Large intestine (tissue), 3 donors: ENCODE results near the gene PDE6C. TPM values are rescaled to one million over a fixed set of nuclear protein-coding genes. Genes with fewer than 3 reads are reported as not detected.

Source experiments
- DNase-seq, 2 donors: peaks; one replicate each; pipeline versions ENCODE4 v3.0.0 to v3.0.0-alpha.2; 2013
- H3K27ac ChIP-seq: one replicate; pipeline ENCODE4 v1.5.1; 2013; ENCODE audit warnings: low read length
- H3K27me3 ChIP-seq: 2 replicates; pipeline ENCODE4 v1.6.1; 2013; ENCODE audit warnings: low read length; ENCODE audit not compliant: control insufficient read depth, insufficient read depth
- H3K36me3 ChIP-seq: 2 replicates; pipeline ENCODE4 v1.6.1; 2013; ENCODE audit warnings: low read length; ENCODE audit not compliant: control insufficient read depth, insufficient read depth
- H3K4me1 ChIP-seq: one replicate; pipeline ENCODE4 v1.6.1; 2013; ENCODE audit warnings: low read length; ENCODE audit not compliant: control insufficient read depth, insufficient read depth
- H3K4me3 ChIP-seq: one replicate; pipeline ENCODE4 v1.5.1; 2013; ENCODE audit warnings: low read length
- H3K9me3 ChIP-seq: one replicate; pipeline ENCODE4 v1.6.1; 2013; ENCODE audit warnings: mild to moderate bottlenecking, low read depth, low read length, moderate library complexity; ENCODE audit not compliant: control insufficient read depth
- WGBS: methylation state at CpG from one replicate; pipeline ENCODE4 v1.1.5; 2013; ENCODE audit warnings: low lambda C conversion rate; ENCODE audit not compliant: insufficient coverage; 5-methylcytosine and 5-hydroxymethylcytosine counted together
- polyA plus RNA-seq: library from polyadenylated mRNA; unstranded; fragments of 120-200 nt; gene quantifications from one replicate; pipeline ENCODE4 v1.2.1, GENCODE V29; 2013

Gene PDE6C
- polyA plus RNA-seq, 1 donor, result 0.55 TPM

- H3K4me3 ChIP-seq, result no peak overlapping the region
- no CpG with 5 or more reads among the region's 3 CpGs for WGBS
- H3K4me1 ChIP-seq, result peaks cover 3% of the 10 kb centered on the region
- no peaks in the 10 kb centered on the region for H3K36me3 ChIP-seq
- H3K27me3 ChIP-seq, result no peaks in the 10 kb centered on the region
- H3K9me3 ChIP-seq, result no peaks in the 10 kb centered on the region
- no peak overlapping the region for H3K27ac ChIP-seq
- DNase-seq, result no peak
Measured at GRCh38 chr10:93577565-93577964, 34.8 kb upstream of the PDE6C start.

GRCh38 chr10:93579089-93579488 lies 33.2 kb upstream of the PDE6C start:
- WGBS, result no CpG with 5 or more reads among the region's 7 CpGs
- peaks cover 3% of the 10 kb centered on the region for H3K4me1 ChIP-seq
- DNase-seq, result peak in 1 of 2 donors; percentile 37
- H3K4me3 ChIP-seq, result no peak overlapping the region
- no peaks in the 10 kb centered on the region for H3K9me3 ChIP-seq
- H3K36me3 ChIP-seq, result no peaks in the 10 kb centered on the region
- H3K27me3 ChIP-seq, result no peaks in the 10 kb centered on the region
- H3K27ac ChIP-seq, result no peak overlapping the region

GRCh38 chr10:93579985-93580711 lies 32.2 kb upstream of the PDE6C start:
- Histone ChIP-seq H3K27ac (no peak overlapping the region), H3K36me3 (no peaks in the 10 kb centered on the region), H3K4me1 (peaks cover 3% of the 10 kb centered on the region), H3K4me3 (no peak overlapping the region), H3K27me3 (no peaks in the 10 kb centered on the region), H3K9me3 (no peaks in the 10 kb centered on the region)
- no CpG with 5 or more reads among the region's 3 CpGs for whole genome bisulfite sequencing
- DNase-seq, result no peak

GRCh38 chr10:93580828-93581227 lies 31.5 kb upstream of the PDE6C start:
- Histone ChIP-seq H3K36me3 (no peaks in the 10 kb centered on the region), H3K4me3 (no peak overlapping the region), H3K27ac (no peak overlapping the region), H3K27me3 (no peaks in the 10 kb centered on the region), H3K4me1 (peaks cover 3% of the 10 kb centered on the region), H3K9me3 (no peaks in the 10 kb centered on the region)
- DNase-seq, result peak in 1 of 2 donors; percentile 28
- WGBS, result no CpG with 5 or more reads among the region's 6 CpGs

GRCh38 chr10:93584445-93584844 lies 27.9 kb upstream of the PDE6C start:
- H3K36me3 ChIP-seq, result no peaks in the 10 kb centered on the region
- no CpG with 5 or more reads among the region's 7 CpGs for WGBS
- no peak overlapping the region for H3K4me3 ChIP-seq
- no peak for DNase-seq
- no peaks in the 10 kb centered on the region for H3K27me3 ChIP-seq
- no peaks in the 10 kb centered on the region for H3K9me3 ChIP-seq
- no peak overlapping the region for H3K27ac ChIP-seq
- H3K4me1 ChIP-seq, result no peaks in the 10 kb centered on the region

- Histone ChIP-seq H3K27ac (no peak overlapping the region), H3K4me1 (peaks cover 16% of the 10 kb centered on the region), H3K27me3 (no peaks in the 10 kb centered on the region), H3K9me3 (no peaks in the 10 kb centered on the region), H3K36me3 (peaks cover 3% of the 10 kb centered on the region), H3K4me3 (no peak overlapping the region)
- WGBS, result 100% methylated on average over 1 of the region's 15 CpGs
- no peak for DNase-seq
Measured at GRCh38 chr10:93589648-93590562, 22.4 kb upstream of the PDE6C start.

GRCh38 chr10:93590638-93591037 lies 21.7 kb upstream of the PDE6C start:
- no CpG with 5 or more reads among the region's 7 CpGs for WGBS
- H3K9me3 ChIP-seq, result no peaks in the 10 kb centered on the region
- peaks cover 16% of the 10 kb centered on the region for H3K4me1 ChIP-seq
- H3K36me3 ChIP-seq, result peaks cover 3% of the 10 kb centered on the region
- H3K27me3 ChIP-seq, result no peaks in the 10 kb centered on the region
- H3K27ac ChIP-seq, result no peak overlapping the region
- H3K4me3 ChIP-seq, result no peak overlapping the region
- DNase-seq, result no peak

GRCh38 chr10:93591065-93591808 lies 21.1 kb upstream of the PDE6C start:
- Histone ChIP-seq H3K4me1 (peaks cover 16% of the 10 kb centered on the region), H3K27me3 (no peaks in the 10 kb centered on the region), H3K4me3 (no peak overlapping the region), H3K9me3 (no peaks in the 10 kb centered on the region), H3K27ac (peak overlapping the region; percentile 63), H3K36me3 (peaks cover 3% of the 10 kb centered on the region)
- no CpG with 5 or more reads among the region's 8 CpGs for WGBS
- DNase-seq, result peak; percentile 68 to 92

- no peak overlapping the region for H3K4me3 ChIP-seq
- H3K9me3 ChIP-seq, result no peaks in the 10 kb centered on the region
- H3K27me3 ChIP-seq, result no peaks in the 10 kb centered on the region
- H3K4me1 ChIP-seq, result peaks cover 16% of the 10 kb centered on the region
- peaks cover 3% of the 10 kb centered on the region for H3K36me3 ChIP-seq
- DNase-seq, result no peak
- no peak overlapping the region for H3K27ac ChIP-seq
- 100% methylated on average over 2 of the region's 4 CpGs for whole genome bisulfite sequencing
Measured at GRCh38 chr10:93593254-93593653, 19.1 kb upstream of the PDE6C start.

GRCh38 chr10:93593749-93594148 lies 18.6 kb upstream of the PDE6C start:
- H3K4me3 ChIP-seq, result no peak overlapping the region
- H3K27me3 ChIP-seq, result no peaks in the 10 kb centered on the region
- H3K36me3 ChIP-seq, result peaks cover 3% of the 10 kb centered on the region
- DNase-seq, result no peak
- no peaks in the 10 kb centered on the region for H3K9me3 ChIP-seq
- no CpG with 5 or more reads among the region's 18 CpGs for WGBS
- peaks cover 16% of the 10 kb centered on the region for H3K4me1 ChIP-seq
- no peak overlapping the region for H3K27ac ChIP-seq
